HG03108 (cell line): ENCODE data around the gene EHD3.

Experiments
- ATAC-seq: cut with Tn5 transposase; IDR thresholded peaks from one replicate; pipeline ENCODE4 v1.9.1; 2021; ENCODE audit warnings: moderate library complexity; ENCODE audit not compliant: unreplicated experiment

Gene EHD3

GRCh38 chr2:31233741-31234682 is at the start of gene EHD3:
Gene EHD3, plus strand, starts transcription at chr2:31234152. Its CDS starts 470 bp downstream, at chr2:31234622.
- ATAC-seq: peak; percentile 97

DNA sequence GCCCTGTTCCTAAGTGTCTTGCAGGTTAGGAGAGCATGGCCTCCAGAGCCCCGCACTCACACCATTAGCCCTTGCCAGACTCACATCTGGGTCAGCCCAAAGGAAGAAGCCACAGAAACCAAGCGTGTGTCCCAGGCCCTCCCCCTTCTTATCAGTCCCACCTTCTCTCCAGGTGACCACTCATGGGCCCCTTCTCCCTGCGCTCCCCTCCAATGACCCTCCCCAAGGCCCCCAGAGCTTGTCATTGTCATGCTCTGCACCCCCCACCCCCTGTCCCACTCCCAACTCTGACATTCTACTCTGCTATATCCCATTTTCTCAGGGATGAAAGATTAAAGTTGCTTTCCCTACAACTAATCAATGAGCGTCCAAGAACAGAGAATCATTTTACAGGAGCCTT is 46.8 kb upstream of the EHD3 start:
- ATAC-seq: no peak

DNA sequence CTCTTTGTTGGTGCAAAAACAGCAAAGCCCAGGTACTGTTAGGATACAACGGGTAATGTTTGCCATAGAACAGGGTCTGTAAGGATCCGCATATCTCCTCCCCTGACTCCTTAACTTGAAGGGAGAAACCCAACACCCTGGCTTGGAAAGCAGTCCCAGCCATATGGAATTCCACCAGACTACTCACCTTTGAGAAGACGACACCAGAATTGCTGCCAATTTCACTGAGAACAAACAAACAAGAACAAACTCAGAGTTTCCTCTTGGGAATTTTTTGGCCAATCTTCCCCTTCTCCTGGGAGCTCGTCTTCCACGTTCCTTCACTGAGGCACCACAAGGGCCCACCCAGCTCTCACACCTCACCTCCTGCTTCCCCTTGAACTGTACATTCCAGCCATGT is 45.8 kb upstream of the EHD3 start:
- ATAC-seq: no peak

DNA sequence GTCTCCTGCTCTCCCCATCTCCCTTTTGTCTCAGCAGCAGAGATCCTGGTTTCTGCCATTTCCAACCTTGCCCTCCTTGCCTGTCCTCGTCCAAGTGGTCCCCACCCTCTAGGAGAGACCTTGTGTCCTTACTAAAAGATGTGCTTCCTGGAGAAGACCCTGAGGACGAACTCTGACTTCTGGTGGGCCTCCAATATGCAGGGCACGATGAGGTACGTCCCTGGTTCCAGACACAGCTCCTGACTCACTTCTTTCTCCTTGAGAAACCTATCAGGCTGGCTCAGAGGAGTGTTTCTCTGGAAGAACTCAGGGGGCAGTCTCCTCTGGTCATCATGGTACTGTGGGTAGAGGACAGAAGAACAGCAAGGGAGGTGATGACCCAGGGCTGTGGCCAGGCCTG is 44.8 kb upstream of the EHD3 start:
- no peak for ATAC-seq

- ATAC-seq: no peak
Observed at GRCh38 chr2:31190188-31190587, 43.8 kb upstream of the EHD3 start.

DNA sequence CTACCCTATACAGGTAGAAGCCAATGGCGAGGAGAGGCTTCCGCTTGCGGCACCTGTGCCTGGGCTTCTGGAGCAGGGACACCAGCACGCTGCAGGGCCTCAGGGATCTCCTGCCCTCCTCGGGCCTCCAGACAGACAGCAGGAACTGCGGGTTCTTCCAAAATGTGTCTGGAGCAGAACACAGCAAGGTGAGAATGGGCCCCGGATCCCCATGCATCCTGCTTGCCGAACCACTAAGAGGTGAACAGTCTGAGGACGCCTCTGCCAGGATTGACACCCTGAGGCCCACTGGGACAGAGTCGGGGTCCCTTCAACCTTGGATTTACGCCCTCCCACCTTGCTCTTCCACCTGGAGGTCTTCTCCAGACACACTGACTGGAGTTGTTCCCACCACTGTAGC is 42.0 kb upstream of the EHD3 start:
- no peak for ATAC-seq

- no peak for ATAC-seq
Observed at GRCh38 chr2:31192396-31192795, 41.6 kb upstream of the EHD3 start.

GRCh38 chr2:31192851-31193392 is 41.0 kb upstream of the EHD3 start:
- no peak for ATAC-seq

- ATAC-seq: no peak
Observed at GRCh38 chr2:31193806-31194205, 40.1 kb upstream of the EHD3 start.

- ATAC-seq: no peak
Observed at GRCh38 chr2:31196622-31197021, 37.3 kb upstream of the EHD3 start.

GRCh38 chr2:31197166-31197565 is 36.8 kb upstream of the EHD3 start:
- no peak for ATAC-seq

GRCh38 chr2:31197669-31198068 is 36.3 kb upstream of the EHD3 start:
- ATAC-seq: no peak

GRCh38 chr2:31199206-31199605 is 34.7 kb upstream of the EHD3 start:
- no peak for ATAC-seq

- ATAC-seq: no peak
Observed at GRCh38 chr2:31200972-31201371, 33.0 kb upstream of the EHD3 start.

DNA sequence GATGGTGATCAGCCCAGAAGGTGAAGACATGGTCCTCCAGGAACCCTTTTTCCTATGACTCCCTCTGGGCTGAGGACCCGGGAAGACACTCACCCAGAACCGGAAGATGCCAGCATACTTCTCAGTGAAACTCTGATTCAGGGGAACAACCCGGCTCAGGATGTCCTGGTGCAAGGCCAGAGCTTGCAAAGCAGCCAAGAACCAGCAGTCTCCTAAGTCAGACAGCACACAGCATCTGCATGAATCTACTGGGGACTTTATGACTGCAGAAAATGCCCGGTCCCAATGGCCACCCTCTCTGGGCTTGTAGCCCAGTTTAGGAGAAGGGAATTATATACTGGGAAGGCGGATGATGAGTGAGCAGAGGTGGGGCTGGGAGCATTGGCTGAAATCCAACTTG is 31.9 kb upstream of the EHD3 start:
- ATAC-seq: no peak

DNA sequence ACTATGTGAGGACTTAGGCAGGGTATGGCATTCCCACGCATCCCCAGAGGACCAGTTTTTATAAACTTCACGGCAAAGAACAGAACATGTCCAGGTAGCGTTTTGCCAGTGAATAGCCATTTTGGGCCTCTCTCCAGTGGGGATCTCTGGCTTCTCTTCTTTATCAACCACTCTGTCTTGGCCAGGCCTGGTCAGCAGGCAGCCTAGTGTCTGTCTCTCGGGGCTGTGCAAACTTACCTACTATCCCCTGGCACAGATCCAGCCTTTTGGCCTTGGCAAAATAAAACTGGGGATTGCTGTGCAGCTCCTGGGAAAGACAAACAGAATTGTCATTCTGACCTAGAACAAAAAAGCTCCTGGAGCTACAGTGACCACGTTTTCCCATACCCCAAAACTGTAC is 31.1 kb upstream of the EHD3 start:
- ATAC-seq: no peak

DNA sequence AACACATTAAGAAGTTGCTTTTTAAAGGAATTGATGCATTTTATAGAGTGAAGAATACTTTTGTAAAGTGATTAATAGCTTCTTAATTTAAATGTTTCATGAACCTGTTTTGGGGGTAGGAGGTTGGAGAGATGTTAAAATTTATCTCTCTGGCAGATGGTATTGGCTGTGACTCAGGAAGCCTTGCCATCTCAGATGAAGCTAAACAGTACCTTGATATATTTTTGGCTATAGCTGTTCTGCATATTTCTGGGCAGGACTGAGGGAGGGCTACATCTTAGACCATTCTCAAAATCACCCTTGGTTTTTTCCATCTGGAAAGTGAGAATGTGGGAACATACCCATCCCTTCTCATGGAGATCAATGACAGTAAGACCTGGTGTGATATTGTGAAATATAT is 30.0 kb upstream of the EHD3 start:
- no peak for ATAC-seq

DNA sequence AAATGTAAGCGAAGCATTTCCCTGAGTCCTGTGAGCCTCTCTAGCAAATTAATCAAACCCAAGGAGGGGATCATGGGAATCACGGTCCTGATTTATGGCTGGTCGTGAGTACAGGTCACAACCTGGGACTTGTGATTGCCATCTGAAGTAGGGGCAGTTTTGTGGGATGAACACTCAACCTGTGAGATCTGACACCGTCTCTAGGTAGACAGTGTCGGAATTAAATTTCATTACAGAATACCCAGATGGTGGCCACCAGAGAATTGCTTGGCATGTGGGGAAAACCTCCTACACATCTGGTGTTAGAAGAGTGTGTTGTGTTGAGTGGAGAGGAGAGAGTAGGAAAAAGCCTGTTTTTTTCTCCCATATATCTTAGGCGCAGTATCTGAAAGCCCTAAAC is 29.2 kb upstream of the EHD3 start:
- no peak for ATAC-seq

GRCh38 chr2:31205186-31205585 is 28.8 kb upstream of the EHD3 start:
- no peak for ATAC-seq

DNA sequence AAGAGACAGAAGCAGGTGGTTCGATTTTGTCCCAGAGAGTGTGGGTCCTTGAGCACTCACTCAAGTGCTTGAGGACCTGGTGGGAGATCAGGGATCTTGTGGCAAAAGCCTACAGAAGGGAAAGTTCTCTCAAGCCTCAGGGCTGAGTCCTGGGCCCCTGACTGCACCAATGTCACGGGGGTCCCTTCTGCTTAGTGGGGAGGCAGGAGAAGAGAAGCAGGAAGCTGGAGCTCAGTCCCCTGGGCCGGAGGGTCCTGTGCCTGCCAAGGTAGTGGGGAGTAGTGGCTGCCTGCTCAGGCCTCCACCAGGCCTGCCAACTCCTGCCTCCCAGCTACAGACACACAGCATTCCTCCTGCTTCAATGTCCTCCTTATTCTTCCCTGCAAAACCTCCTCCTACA is 28.3 kb upstream of the EHD3 start:
- no peak for ATAC-seq

- no peak for ATAC-seq
Observed at GRCh38 chr2:31207790-31208189, 26.2 kb upstream of the EHD3 start.

GRCh38 chr2:31208240-31208639 is 25.7 kb upstream of the EHD3 start:
- ATAC-seq: no peak
